PC-9 (cell line): Measurements from ENCODE around the gene PDE4B.

Experiments
- EZH2 ChIP-seq: fragments of 200-600 bp; sonication (generic); IDR thresholded peaks from 2 replicates; pipeline ENCODE4 v1.8.0; 2017; ENCODE audit warnings: antibody characterized with exemption, low read depth
- TF ChIP-seq, protein P1 (sequence below): fragments of 200-600 bp; sonication (generic); conservative IDR thresholded peaks from 2 replicates; pipeline ENCODE4 v1.6.1; 2017; ENCODE audit warnings: mixed run types, antibody characterized with exemption, mild to moderate bottlenecking, moderate library complexity

DNA sequence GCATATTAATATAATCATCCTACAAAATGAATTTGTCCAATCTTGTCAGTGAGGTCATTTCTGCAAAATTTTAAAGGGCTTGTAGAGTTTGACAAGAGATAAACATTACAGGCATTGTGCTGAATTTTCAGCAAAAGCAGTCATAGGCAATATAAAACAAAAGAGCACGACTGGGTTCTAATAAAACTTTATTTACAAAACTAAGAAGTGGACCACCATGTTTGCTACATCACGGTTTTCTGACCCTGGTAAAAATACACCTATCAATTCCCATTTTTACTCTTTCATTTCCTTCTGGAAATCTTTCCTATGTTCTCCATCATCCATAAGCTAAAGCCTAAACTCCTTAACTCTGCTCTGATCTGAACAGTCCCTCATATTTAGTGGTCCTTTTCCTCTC lies 511.4 kb downstream of the PDE4B start:
- TF ChIP-seq, protein P1, sequence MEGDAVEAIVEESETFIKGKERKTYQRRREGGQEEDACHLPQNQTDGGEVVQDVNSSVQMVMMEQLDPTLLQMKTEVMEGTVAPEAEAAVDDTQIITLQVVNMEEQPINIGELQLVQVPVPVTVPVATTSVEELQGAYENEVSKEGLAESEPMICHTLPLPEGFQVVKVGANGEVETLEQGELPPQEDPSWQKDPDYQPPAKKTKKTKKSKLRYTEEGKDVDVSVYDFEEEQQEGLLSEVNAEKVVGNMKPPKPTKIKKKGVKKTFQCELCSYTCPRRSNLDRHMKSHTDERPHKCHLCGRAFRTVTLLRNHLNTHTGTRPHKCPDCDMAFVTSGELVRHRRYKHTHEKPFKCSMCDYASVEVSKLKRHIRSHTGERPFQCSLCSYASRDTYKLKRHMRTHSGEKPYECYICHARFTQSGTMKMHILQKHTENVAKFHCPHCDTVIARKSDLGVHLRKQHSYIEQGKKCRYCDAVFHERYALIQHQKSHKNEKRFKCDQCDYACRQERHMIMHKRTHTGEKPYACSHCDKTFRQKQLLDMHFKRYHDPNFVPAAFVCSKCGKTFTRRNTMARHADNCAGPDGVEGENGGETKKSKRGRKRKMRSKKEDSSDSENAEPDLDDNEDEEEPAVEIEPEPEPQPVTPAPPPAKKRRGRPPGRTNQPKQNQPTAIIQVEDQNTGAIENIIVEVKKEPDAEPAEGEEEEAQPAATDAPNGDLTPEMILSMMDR, result no peak
- no peak for TF ChIP-seq EZH2
